ENCODE results near the gene CARD8.

- peak; percentile 58 to 86 (median 84) for TF ChIP-seq POLR2A (IDR thresholded peaks at IDR 0.05)
- peak in 3 of 11 experiments; percentile 28 to 48 (median 35) for TF ChIP-seq CTCF (IDR thresholded peaks at IDR 0.05 in 8 of 11, conservative IDR thresholded peaks at IDR 0.05 in 3 of 11)
Measured at GRCh38 chr19:48255376-48256303, at the start of gene CARD8.

Data from spleen (tissue), 7 donors.